ENCODE data around the gene ITGAE. TPM values are rescaled to one million over a fixed set of nuclear protein-coding genes. Genes with fewer than 3 reads are reported as not detected.

ITGAE gene
- total RNA-seq, 1 donor from 2014 or later: 47.5 TPM

GRCh38 chr17:3835410-3836229 lies 34.6 kb upstream of the ITGAE start:
- Histone ChIP-seq H4K20me1 (ENCODE audit: low read depth) (peaks cover 45% of the 10 kb centered on the region), H3F3A (ENCODE audit: low read depth) (no peaks in the 10 kb centered on the region), H3K4me2 (no peak overlapping the region), H3K9ac (no peak overlapping the region), H2AFZ (replicated peaks) (no peak overlapping the region), H3K4me3 (no peak overlapping the region), H3K79me2 (ENCODE audit: low read depth) (peaks cover 75% of the 10 kb centered on the region), H3K27ac (no peak overlapping the region), H3K9me3 (ENCODE audit: low read depth) (no peaks in the 10 kb centered on the region), H3K36me3 (no peaks in the 10 kb centered on the region), H3K27me3 (no peaks in the 10 kb centered on the region), H3K4me1 (no peaks in the 10 kb centered on the region)
- peaks cover 33% of the 10 kb centered on the region for H3K36me3 Mint-ChIP-seq
- H3K27me3 Mint-ChIP-seq (ENCODE audit: insufficient read depth, low read depth): no peaks in the 10 kb centered on the region
- no peaks in the 10 kb centered on the region for H3K9me3 Mint-ChIP-seq
- H3K27ac Mint-ChIP-seq: no peak overlapping the region
- no peak for TF ChIP-seq EZH2phosphoT487 (IDR thresholded peaks at IDR 0.05)
- no peak for TF ChIP-seq EZH2 (IDR thresholded peaks at IDR 0.05)
- TF ChIP-seq CTCF (IDR thresholded peaks at IDR 0.05): no peak
- no peaks in the 10 kb centered on the region for H3K4me1 Mint-ChIP-seq
- DNase-seq (ENCODE audit: low spot score): no peak
- H3K4me3 Mint-ChIP-seq: no peak overlapping the region

GRCh38 chr17:3834811-3835210 lies 33.8 kb upstream of the ITGAE start:
- Histone ChIP-seq H3K27ac (no peak overlapping the region), H4K20me1 (ENCODE audit: low read depth) (peaks cover 37% of the 10 kb centered on the region), H3K4me1 (no peaks in the 10 kb centered on the region), H2AFZ (replicated peaks) (no peak overlapping the region), H3K36me3 (no peaks in the 10 kb centered on the region), H3K27me3 (no peaks in the 10 kb centered on the region), H3K9ac (no peak overlapping the region), H3K4me2 (no peak overlapping the region), H3K4me3 (no peak overlapping the region), H3K9me3 (ENCODE audit: low read depth) (no peaks in the 10 kb centered on the region), H3K79me2 (ENCODE audit: low read depth) (peaks cover 66% of the 10 kb centered on the region), H3F3A (ENCODE audit: low read depth) (no peaks in the 10 kb centered on the region)
- TF ChIP-seq EZH2 (IDR thresholded peaks at IDR 0.05): no peak
- TF ChIP-seq EZH2phosphoT487 (IDR thresholded peaks at IDR 0.05): no peak
- no peak for DNase-seq (ENCODE audit: low spot score)
- H3K27me3 Mint-ChIP-seq (ENCODE audit: insufficient read depth, low read depth): no peaks in the 10 kb centered on the region
- no peaks in the 10 kb centered on the region for H3K9me3 Mint-ChIP-seq
- H3K4me1 Mint-ChIP-seq: no peaks in the 10 kb centered on the region
- no peak overlapping the region for H3K4me3 Mint-ChIP-seq
- H3K36me3 Mint-ChIP-seq: peaks cover 31% of the 10 kb centered on the region
- no peak overlapping the region for H3K27ac Mint-ChIP-seq

GRCh38 chr17:3828852-3829232 lies 27.9 kb upstream of the ITGAE start:
- no peaks in the 10 kb centered on the region for H3K27me3 Mint-ChIP-seq (ENCODE audit: insufficient read depth, low read depth)
- Histone ChIP-seq H3K79me2 (ENCODE audit: low read depth) (peaks cover 16% of the 10 kb centered on the region), H3K36me3 (peaks cover 16% of the 10 kb centered on the region), H3K27ac (no peak overlapping the region), H3K4me2 (no peak overlapping the region), H3K4me1 (no peaks in the 10 kb centered on the region), H2AFZ (replicated peaks) (no peak overlapping the region), H3F3A (ENCODE audit: low read depth) (peaks cover 14% of the 10 kb centered on the region), H3K4me3 (no peak overlapping the region), H3K27me3 (no peaks in the 10 kb centered on the region), H3K9ac (no peak overlapping the region), H3K9me3 (ENCODE audit: low read depth) (no peaks in the 10 kb centered on the region), H4K20me1 (ENCODE audit: low read depth) (peaks cover 9% of the 10 kb centered on the region)
- H3K36me3 Mint-ChIP-seq: peaks cover 16% of the 10 kb centered on the region
- no peaks in the 10 kb centered on the region for H3K9me3 Mint-ChIP-seq
- no peaks in the 10 kb centered on the region for H3K4me1 Mint-ChIP-seq
- H3K27ac Mint-ChIP-seq: no peak overlapping the region
- TF ChIP-seq EZH2phosphoT487 (IDR thresholded peaks at IDR 0.05): no peak
- no peak for TF ChIP-seq EZH2 (IDR thresholded peaks at IDR 0.05)
- TF ChIP-seq CTCF (IDR thresholded peaks at IDR 0.05): no peak
- DNase-seq (ENCODE audit: low spot score): no peak
- H3K4me3 Mint-ChIP-seq: no peak overlapping the region
